Natural killer cell treated with Interleukin-12 subunit alpha and Interleukin-12 subunit beta and Interleukin-15 and Interleukin-18, amount 100 ng/mL, for 72 hours (primary cell): ENCODE results near the gene HOMEZ. TPM values are rescaled to one million over a fixed set of nuclear protein-coding genes. Genes with fewer than 3 reads are reported as not detected.
"Not testable (repeated sequence)": the region's sequence is repeated elsewhere in the genome, so short reads cannot be mapped to it uniquely, and the experiment has no call there.

Experiments
- ATAC-seq, 2 donors: fragments of 150-1000 bp; cut with Tn5 transposase in 1 of 2; sonication (Bioruptor Pico), chemical (Tn5 transposase) in 1 of 2; 2 replicates each; pipeline ENCODE4 v1.10.0; 2021
- DNase-seq: peaks from one replicate; pipeline ENCODE4 v3.0.0; 2022; ENCODE audit warnings: low spot score
- H3K27ac Mint-ChIP-seq, 2 donors: 1 replicate in 1 of 2; 2 replicates in 1 of 2; pipeline ENCODE4 v1.8.0; 2022; ENCODE audit warnings: mixed read lengths in 2 of 2, mild to moderate bottlenecking in 1 of 2, moderate library complexity in 1 of 2
- H3K27me3 Mint-ChIP-seq, 2 donors: 1 replicate in 1 of 2; 2 replicates in 1 of 2; pipeline ENCODE4 v1.8.0; 2022; ENCODE audit warnings: mixed read lengths in 2 of 2
- H3K36me3 Mint-ChIP-seq: one replicate; pipeline ENCODE4 v1.8.0; 2022; ENCODE audit warnings: mixed read lengths
- H3K4me1 Mint-ChIP-seq, 2 donors: 1 replicate in 1 of 2; 2 replicates in 1 of 2; pipeline ENCODE4 v1.8.0; 2022; ENCODE audit warnings: low read depth in 2 of 2, mixed read lengths in 2 of 2, mild to moderate bottlenecking in 1 of 2
- H3K4me3 Mint-ChIP-seq: one replicate; pipeline ENCODE4 v1.8.0; 2022; ENCODE audit warnings: mixed read lengths
- H3K9me3 Mint-ChIP-seq: 2 replicates; pipeline ENCODE4 v1.8.0; 2022; ENCODE audit warnings: mixed read lengths
- total RNA-seq, 2 donors: library from RNA; stranded (reverse); gene quantifications; one replicate each; pipeline ENCODE4 v1.2.3, GENCODE V29; 2022

HOMEZ gene
- total RNA-seq, 2 donors from 2014 or later, result 5.8 to 7.8 TPM

DNA sequence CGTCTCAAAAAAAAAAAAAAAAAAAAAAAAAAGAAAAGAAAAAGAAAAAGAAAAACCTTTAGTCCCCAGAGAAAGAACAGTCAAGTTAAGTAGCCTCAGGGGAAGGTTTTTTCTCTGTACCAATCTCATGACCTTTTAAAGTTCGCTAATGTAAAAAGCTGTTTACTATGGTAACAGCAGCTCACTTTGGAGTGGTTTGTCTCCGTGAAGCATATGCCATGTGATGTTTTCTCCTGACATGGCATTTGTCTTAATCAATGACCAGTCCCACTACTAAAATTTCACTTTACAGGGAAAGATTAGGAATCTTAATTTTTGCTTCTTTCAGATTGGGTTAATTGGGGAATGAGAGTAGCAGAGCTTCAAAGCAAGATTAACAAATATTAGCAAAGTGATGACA, 43.9 kb downstream of the HOMEZ start:
- Mint-ChIP-seq H3K27ac (no peak overlapping the region), H3K27me3 (peaks cover 18 to 25% of the 10 kb centered on the region in 2 donors), H3K9me3 (no peaks in the 10 kb centered on the region), H3K4me3 (no peak overlapping the region), H3K36me3 (no peaks in the 10 kb centered on the region), H3K4me1 (peaks cover 4 to 7% of the 10 kb centered on the region in 2 donors)
- ATAC-seq (no peak), DNase-seq (no peak)

DNA sequence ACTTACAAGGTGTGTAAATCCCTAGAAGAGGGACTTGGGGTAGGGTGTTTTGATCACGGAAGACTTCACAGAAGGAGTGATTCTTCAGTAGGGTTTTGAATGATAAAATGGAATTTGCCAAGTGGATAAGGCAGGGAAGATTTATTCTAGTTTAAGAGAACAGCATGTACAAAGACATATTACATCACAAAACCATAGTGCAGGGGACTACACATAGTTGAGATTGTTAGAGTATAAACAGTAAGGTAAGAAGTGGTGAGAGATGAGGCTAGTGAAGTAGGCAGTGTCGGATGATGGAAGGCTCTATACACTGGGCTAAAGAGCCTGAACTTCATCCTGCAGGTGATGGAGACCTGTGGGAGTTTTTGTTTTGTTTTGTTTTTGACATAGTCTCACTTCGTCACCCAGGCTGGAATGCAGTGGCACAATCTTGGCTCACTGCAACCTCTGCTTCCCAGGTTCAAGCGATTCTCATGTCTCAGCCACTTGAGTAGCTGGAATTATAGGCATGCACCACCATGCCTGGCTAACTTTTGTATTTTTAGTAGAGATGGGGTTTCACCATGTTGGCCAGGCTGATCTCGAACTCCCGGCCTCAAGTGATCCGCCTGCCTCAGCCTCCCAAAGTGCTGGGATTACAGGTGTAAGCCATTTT, 44.7 kb downstream of the HOMEZ start:
- H3K4me3 Mint-ChIP-seq, H3K4me1 Mint-ChIP-seq: not testable (repeated sequence)
- peaks cover 18 to 25% of the 10 kb centered on the region in 2 donors for H3K27me3 Mint-ChIP-seq

DNA sequence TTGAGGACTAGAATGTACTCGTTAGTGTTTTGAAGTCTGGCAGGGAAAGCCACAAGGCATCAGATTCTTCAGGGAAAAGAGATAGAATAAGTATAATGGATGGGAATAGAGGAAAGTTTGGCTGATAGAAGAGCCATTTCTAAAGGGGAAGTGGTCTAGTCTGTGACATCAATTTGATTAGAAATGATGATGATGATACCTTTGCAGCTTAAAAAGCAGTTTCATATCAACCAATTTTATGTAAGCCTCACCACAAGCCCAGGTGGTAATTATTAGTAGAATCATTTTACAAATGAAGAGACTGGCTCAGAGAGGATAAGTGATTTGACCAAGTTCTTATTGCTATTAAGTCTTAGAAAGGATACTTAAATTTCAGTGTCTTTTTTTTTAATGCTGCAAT, 45.3 kb downstream of the HOMEZ start:
- Mint-ChIP-seq H3K4me3 (no peak overlapping the region), H3K36me3 (no peaks in the 10 kb centered on the region), H3K27me3 (peaks cover 18 to 25% of the 10 kb centered on the region in 2 donors), H3K9me3 (no peaks in the 10 kb centered on the region), H3K27ac (no peak overlapping the region), H3K4me1 (peaks cover 4 to 7% of the 10 kb centered on the region in 2 donors)
- DNase-seq, result no peak
- ATAC-seq, result no peak

More for the DNA sequence above, 44.7 kb downstream of the HOMEZ start:
- not testable (repeated sequence) for H3K36me3 Mint-ChIP-seq, DNase-seq, ATAC-seq, H3K27ac Mint-ChIP-seq, H3K9me3 Mint-ChIP-seq

DNA sequence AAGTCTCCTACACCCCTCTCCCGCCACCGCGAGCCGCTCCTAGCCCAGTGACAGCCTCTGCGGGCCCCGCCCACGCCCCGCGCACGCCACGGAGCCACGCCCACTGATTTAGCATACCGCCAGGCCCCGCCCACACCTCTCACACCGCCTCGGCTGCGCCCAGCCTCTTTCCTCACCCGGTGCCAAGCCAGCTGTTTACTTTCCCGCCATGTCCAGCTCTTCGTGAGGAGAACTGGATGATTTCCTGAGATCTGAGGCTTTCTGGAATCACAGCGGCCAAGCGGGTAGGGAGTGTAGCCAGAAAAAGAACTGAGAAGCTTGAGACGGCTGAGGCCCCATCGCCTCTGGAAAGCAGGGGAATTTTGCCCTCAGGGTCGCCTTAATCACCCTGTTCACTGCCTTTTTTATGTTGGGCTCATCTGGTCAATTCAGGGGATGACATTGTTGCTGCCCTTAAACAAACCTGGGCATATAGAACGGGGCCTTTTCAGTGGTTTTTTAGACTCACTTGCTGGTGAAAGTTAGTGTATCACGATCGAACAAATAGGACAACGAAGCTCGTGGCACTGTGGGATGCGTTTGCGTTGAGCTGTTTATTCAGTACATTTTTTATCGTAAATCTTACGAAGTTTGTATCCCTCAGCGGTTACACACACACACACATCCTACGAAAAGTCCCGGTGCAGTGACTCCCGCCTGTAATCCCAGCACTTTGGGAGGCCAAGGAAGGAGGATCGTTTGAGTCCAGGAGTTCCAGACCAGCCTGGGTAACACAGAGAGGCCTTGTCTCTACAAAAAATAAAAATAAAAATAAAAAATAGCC, 47.9 kb downstream of the HOMEZ start, which contains the start of gene RNF212B:
RNF212B (plus strand) TSS at position 165 of the 823 bp plus-strand sequence. CDS start 2,410 bp downstream, outside the sequence.
- no peak within 1 kb of the TSS for H3K27ac Mint-ChIP-seq
- DNase-seq, result peak; percentile 88
- no peaks in the 10 kb centered on the region for H3K36me3 Mint-ChIP-seq
- H3K27me3 Mint-ChIP-seq, result peaks cover 18 to 21% of the 10 kb centered on the region in 2 donors
- no peaks in the 10 kb centered on the region for H3K9me3 Mint-ChIP-seq
- H3K4me1 Mint-ChIP-seq, result peaks cover 4 to 7% of the 10 kb centered on the region in 2 donors
- ATAC-seq, result peak; percentile 98 to 99
- peak within 1 kb of the TSS; percentile 55 for H3K4me3 Mint-ChIP-seq

DNA sequence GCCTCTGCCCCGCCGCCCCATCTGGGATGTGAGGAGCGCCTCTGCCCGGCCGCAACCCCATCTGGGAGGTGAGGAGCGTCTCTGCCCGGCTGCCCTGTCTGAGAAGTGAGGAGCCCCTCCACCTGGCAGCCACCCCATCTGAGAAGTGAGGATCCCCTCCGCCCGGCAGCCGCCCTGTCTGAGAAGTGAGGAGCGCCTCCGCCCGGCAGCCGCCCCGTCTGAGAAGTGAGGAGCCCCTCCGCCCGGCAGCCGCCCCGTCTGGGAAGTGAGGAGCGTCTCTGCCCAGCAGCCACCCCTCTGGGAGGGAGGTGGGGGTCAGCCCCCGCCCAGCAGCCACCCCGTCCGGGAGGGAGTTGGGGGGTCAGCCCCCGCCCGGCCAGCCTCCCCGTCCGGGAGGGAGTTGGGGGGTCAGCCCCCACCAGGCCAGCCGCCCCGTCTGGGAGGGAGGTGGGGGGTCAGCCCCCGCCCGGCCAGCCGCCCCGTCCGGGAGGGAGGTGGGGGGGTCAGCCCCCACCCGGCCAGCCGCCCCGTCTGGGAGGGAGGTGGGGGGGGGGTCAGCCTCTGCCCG, 53.6 kb downstream of the HOMEZ start:
- ATAC-seq, result not testable (repeated sequence)

DNA sequence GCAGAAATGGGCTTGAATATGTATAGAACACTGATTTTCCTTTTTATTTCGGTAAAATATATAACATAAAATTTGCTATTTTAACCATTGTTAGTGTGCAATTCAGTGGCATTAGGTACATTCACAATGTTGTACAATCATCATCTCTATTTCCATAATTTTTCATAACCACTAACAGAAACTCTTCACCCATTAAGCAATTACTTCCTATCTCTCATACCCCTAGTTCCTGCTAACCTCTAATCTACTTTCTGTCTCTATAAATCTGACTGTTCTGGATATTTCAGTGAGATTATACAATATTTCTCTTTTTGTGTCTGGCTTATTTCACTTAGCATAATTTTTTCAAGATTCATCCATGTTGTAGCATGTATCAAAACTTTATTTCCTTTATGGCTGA, 57.1 kb downstream of the HOMEZ start:
- no peak for ATAC-seq
- Mint-ChIP-seq H3K4me1 (peaks cover 10 to 11% of the 10 kb centered on the region in 2 donors), H3K4me3 (no peak overlapping the region), H3K36me3 (no peaks in the 10 kb centered on the region), H3K27ac (no peak overlapping the region), H3K9me3 (no peaks in the 10 kb centered on the region), H3K27me3 (peaks cover 9 to 23% of the 10 kb centered on the region in 2 donors)
- no peak for DNase-seq

More for the DNA sequence above, 53.6 kb downstream of the HOMEZ start:
- not testable (repeated sequence) for H3K9me3 Mint-ChIP-seq, H3K27ac Mint-ChIP-seq, DNase-seq, H3K27me3 Mint-ChIP-seq, H3K36me3 Mint-ChIP-seq, H3K4me3 Mint-ChIP-seq
- peaks cover 10 to 11% of the 10 kb centered on the region in 2 donors for H3K4me1 Mint-ChIP-seq

DNA sequence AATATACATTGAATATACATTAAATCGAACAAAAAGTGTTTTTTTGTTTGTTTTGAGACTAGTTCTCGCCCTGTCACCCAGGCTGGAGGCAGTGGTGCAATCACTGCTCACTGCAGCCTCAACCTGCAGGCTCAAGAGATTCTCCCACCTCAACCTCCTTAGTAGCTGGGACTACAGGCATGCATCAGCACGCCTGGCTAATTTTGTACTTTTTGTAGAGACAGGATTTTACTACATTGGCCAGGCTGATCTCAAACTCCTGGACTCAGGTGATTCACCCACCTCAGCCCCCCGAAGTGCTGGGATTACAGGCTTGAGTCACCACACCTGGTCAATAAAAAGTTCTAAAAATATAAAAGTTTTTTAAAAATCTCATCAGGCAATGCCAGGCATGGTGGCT, 58.4 kb downstream of the HOMEZ start:
- Mint-ChIP-seq H3K4me3 (no peak overlapping the region), H3K36me3 (no peaks in the 10 kb centered on the region), H3K27ac (no peak overlapping the region), H3K4me1 (peaks cover 10 to 11% of the 10 kb centered on the region in 2 donors), H3K27me3 (peaks cover 10 to 25% of the 10 kb centered on the region in 2 donors), H3K9me3 (no peaks in the 10 kb centered on the region)
- DNase-seq (no peak), ATAC-seq (no peak)

DNA sequence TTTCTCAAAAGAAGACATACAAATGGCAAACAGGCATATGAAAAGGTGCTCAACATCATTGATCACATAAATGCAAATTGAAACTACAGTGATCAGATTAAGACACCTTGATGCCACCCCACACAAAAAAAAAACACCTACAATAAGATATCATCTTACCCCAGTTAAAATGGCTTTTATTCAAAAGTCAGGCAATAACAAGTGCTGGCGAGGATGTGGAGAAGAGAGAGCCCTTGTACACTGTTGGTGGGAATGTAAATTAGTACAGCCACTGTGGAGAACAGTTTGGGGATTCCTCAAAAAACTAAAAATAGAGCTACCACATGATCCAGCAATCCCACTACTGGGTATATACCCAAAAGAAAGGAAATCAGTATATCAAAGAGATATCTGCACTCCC, 61.0 kb downstream of the HOMEZ start:
- not testable (repeated sequence) for H3K27ac Mint-ChIP-seq, H3K4me3 Mint-ChIP-seq, H3K9me3 Mint-ChIP-seq, ATAC-seq, H3K36me3 Mint-ChIP-seq, DNase-seq
- H3K4me1 Mint-ChIP-seq, result peaks cover 10% of the 10 kb centered on the region in 2 donors
- H3K27me3 Mint-ChIP-seq, result peaks cover 29 to 45% of the 10 kb centered on the region in 2 donors

Other genes with a start within 250 kb of the HOMEZ start
- gene PSMB11, start 243.9 kb downstream of the HOMEZ start, total RNA-seq, result not detected
- 1 to 10 TPM in 1 of 2 donors, under 1 TPM in 1; 0.73 to 1.0 TPM for gene CDH24, start 228.6 kb downstream of the HOMEZ start, total RNA-seq
- gene ACIN1, start 191.0 kb downstream of the HOMEZ start, total RNA-seq, result 100 to 1,000 TPM; 186 to 250 TPM
- 10 to 100 TPM; 41.2 to 55.2 TPM for gene C14orf119, start 190.6 kb downstream of the HOMEZ start, total RNA-seq
- gene CIROP, start 181.1 kb downstream of the HOMEZ start, total RNA-seq, result not detected
- not detected for gene CEBPE, start 166.9 kb downstream of the HOMEZ start, total RNA-seq
- gene SLC7A8, start 102.5 kb downstream of the HOMEZ start, total RNA-seq, result 1 to 10 TPM in 1 of 2 donors, under 1 TPM in 1; 0.07 to 3.5 TPM
- gene RNF212B, start 48.2 kb downstream of the HOMEZ start, total RNA-seq, result not detected
- 10 to 100 TPM; 12.4 to 18.7 TPM for gene PPP1R3E, start 16.7 kb upstream of the HOMEZ start, total RNA-seq
- gene BCL2L2, start 20.7 kb upstream of the HOMEZ start, total RNA-seq, result 10 to 100 TPM; 17.5 to 26.3 TPM
- 100 to 1,000 TPM; 182 to 274 TPM for gene PABPN1, start 35.3 kb upstream of the HOMEZ start, total RNA-seq
- gene SLC22A17, start 66.8 kb upstream of the HOMEZ start, total RNA-seq, result under 1 TPM in 1 of 2 donors, not detected in 1; 0.42 TPM
- not detected for gene EFS, start 79.0 kb upstream of the HOMEZ start, total RNA-seq
- gene IL25, start 86.7 kb upstream of the HOMEZ start, total RNA-seq, result not detected
- not detected for gene CMTM5, start 90.9 kb upstream of the HOMEZ start, total RNA-seq
- gene MYH6, start 122.1 kb upstream of the HOMEZ start, total RNA-seq, result under 1 TPM in 1 of 2 donors, not detected in 1; 0.28 TPM
- not detected for gene MYH7, start 149.5 kb upstream of the HOMEZ start, total RNA-seq
- gene NGDN, start 183.6 kb upstream of the HOMEZ start, total RNA-seq, result 10 to 100 TPM; 65.6 to 65.7 TPM